H1 (cell line): ENCODE results near the gene PCED1B. TPM values are rescaled to one million over a fixed set of nuclear protein-coding genes. Genes with fewer than 3 reads are reported as not detected.

Source experiments
- CTCF ChIA-PET: fragments of 300-600 bp; sonication (Branson Sonifier 250); formaldehyde crosslinking; loops from one replicate; lab custom pipeline; 2021; ENCODE audit not compliant: partially characterized antibody; lab: Charles Lee
- POLR2A ChIA-PET: fragments of 300-600 bp; sonication (Branson Sonifier 250); formaldehyde crosslinking; loops from one replicate; lab custom pipeline; 2021; ENCODE audit warnings: inconsistent platforms; ENCODE audit not compliant: partially characterized antibody; lab: Charles Lee
- DNase-seq, 2 experiments: peaks; one replicate each; pipeline versions ENCODE4 v3.0.0 to v3.0.0-alpha.2; 2010 to 2022; ENCODE audit warnings: low spot score in 2 of 2, low read depth in 1 of 2, mixed read lengths in 1 of 2
- FAIRE-seq: peaks from 2 replicates; lab custom pipeline; 2011; peaks lifted over from hg19 to GRCh38; lab: Jason Lieb, UNC
- H2AFZ ChIP-seq: 2 replicates; pipeline ENCODE4 v1.8.1; 2012; ENCODE audit warnings: low read length, inconsistent platforms
- H2AK5ac ChIP-seq: 2 replicates; pipeline ENCODE4 v1.6.1; 2013; ENCODE audit warnings: low read depth, low read length
- H2BK120ac ChIP-seq: replicated peaks from 2 replicates; pipeline ENCODE3; 2013; ENCODE audit warnings: low read depth, low read length, inconsistent platforms
- H2BK12ac ChIP-seq: 2 replicates; pipeline ENCODE4 v1.6.1; 2013; ENCODE audit warnings: low read depth, low read length
- H2BK15ac ChIP-seq: 2 replicates; pipeline ENCODE4 v1.6.1; 2013; ENCODE audit warnings: low read length
- H2BK20ac ChIP-seq: 2 replicates; pipeline ENCODE4 v1.6.1; 2013; ENCODE audit warnings: low read length
- H2BK5ac ChIP-seq: 2 replicates; pipeline ENCODE4 v1.6.1; 2013; ENCODE audit warnings: low read depth, low read length
- H3K14ac ChIP-seq: 2 replicates; pipeline ENCODE4 v1.6.1; 2013; ENCODE audit warnings: inconsistent platforms; ENCODE audit not compliant: insufficient read length
- H3K18ac ChIP-seq: 2 replicates; pipeline ENCODE4 v1.6.1; 2013; ENCODE audit warnings: low read length; ENCODE audit errors: extremely low read depth
- H3K23ac ChIP-seq: 2 replicates; pipeline ENCODE4 v1.6.1; 2013; ENCODE audit warnings: inconsistent platforms; ENCODE audit not compliant: insufficient read length
- H3K23me2 ChIP-seq: 2 replicates; pipeline ENCODE4 v1.6.1; 2013; ENCODE audit warnings: low read depth, low read length
- H3K27ac ChIP-seq: 2 replicates; pipeline ENCODE4 v1.6.1; 2011; ENCODE audit warnings: low read depth, low read length, inconsistent platforms
- H3K27me3 ChIP-seq, 4 experiments: replicated peaks in 1 of 4; 1 replicate in 1 of 4; 2 replicates in 3 of 4; pipeline versions ENCODE4 v1.6.1 to v1.8.1; 2011 to 2013; ENCODE audit warnings: low read length in 3 of 4, mild to moderate bottlenecking in 3 of 4, inconsistent platforms in 2 of 4, mixed read lengths in 2 of 4, moderate library complexity in 1 of 4; ENCODE audit not compliant: control insufficient read depth in 3 of 4, insufficient read depth in 3 of 4; ENCODE audit errors: extremely low read depth in 1 of 4
- H3K36me3 ChIP-seq, 4 experiments: 2 replicates each; pipeline versions ENCODE4 v1.6.1 to v1.8.1; 2011 to 2013; ENCODE audit warnings: mild to moderate bottlenecking in 4 of 4, low read length in 3 of 4, moderate library complexity in 2 of 4, control low read depth in 1 of 4, inconsistent platforms in 1 of 4; ENCODE audit not compliant: insufficient read depth in 4 of 4, control insufficient read depth in 2 of 4
- H3K4ac ChIP-seq: replicated peaks from 2 replicates; pipeline ENCODE3; 2013; ENCODE audit warnings: low read length, low read depth, mixed read lengths, inconsistent platforms; ENCODE audit not compliant: insufficient read length
- H3K4me1 ChIP-seq, 4 experiments: replicated peaks in 1 of 4; 1 replicate in 1 of 4; 2 replicates in 3 of 4; pipeline versions ENCODE4 v1.6.1 to v1.8.1; 2011 to 2013; ENCODE audit warnings: low read length in 3 of 4, inconsistent platforms in 2 of 4, mixed read lengths in 1 of 4; ENCODE audit not compliant: insufficient read depth in 4 of 4, control insufficient read depth in 3 of 4
- H3K4me2 ChIP-seq, 2 experiments: 2 replicates each; pipeline versions ENCODE4 v1.6.1 to v1.8.1; 2011 to 2013; ENCODE audit warnings: low read depth in 2 of 2, low read length in 2 of 2, control low read depth in 1 of 2, inconsistent platforms in 1 of 2, mild to moderate bottlenecking in 1 of 2; ENCODE audit not compliant: insufficient read depth in 1 of 2
- H3K4me3 ChIP-seq, 4 experiments: fragments of 200-600, 300-600 bp in 1 of 4; sonication (generic), shearing (Covaris generic), sonication (Bioruptor Twin) in 1 of 4; 2 replicates each; pipeline versions ENCODE4 v1.5.1 to v1.8.1; 2011 to 2016; ENCODE audit warnings: low read length in 4 of 4, low read depth in 3 of 4, control low read depth in 2 of 4, inconsistent platforms in 2 of 4, mild to moderate bottlenecking in 2 of 4, mixed read lengths in 1 of 4, moderate library complexity in 1 of 4; ENCODE audit not compliant: insufficient read depth in 2 of 4; ENCODE audit errors: extremely low read depth in 1 of 4
- H3K56ac ChIP-seq: replicated peaks from 2 replicates; pipeline ENCODE3; 2013; ENCODE audit warnings: low read depth, mild to moderate bottlenecking, mixed read lengths, low read length, inconsistent platforms; ENCODE audit not compliant: insufficient read length
- H3K79me1 ChIP-seq: 2 replicates; pipeline ENCODE4 v1.6.1; 2013; ENCODE audit warnings: low read depth, low read length, control low read depth
- H3K79me2 ChIP-seq, 2 experiments: 2 replicates each; pipeline versions ENCODE4 v1.6.1 to v1.8.1; 2012 to 2013; ENCODE audit warnings: low read length in 2 of 2, mild to moderate bottlenecking in 2 of 2, inconsistent platforms in 1 of 2; ENCODE audit not compliant: insufficient read depth in 2 of 2, control insufficient read depth in 1 of 2
- H3K9ac ChIP-seq, 4 experiments: replicated peaks in 1 of 4; 1 replicate in 1 of 4; 2 replicates in 3 of 4; pipeline versions ENCODE4 v1.6.1 to v1.8.1; 2011 to 2013; ENCODE audit warnings: low read depth in 3 of 4, low read length in 3 of 4, control low read depth in 2 of 4, mild to moderate bottlenecking in 2 of 4, moderate library complexity in 2 of 4, inconsistent platforms in 1 of 4; ENCODE audit errors: extremely low read depth in 1 of 4
- H3K9me3 ChIP-seq, 2 experiments: 2 replicates each; pipeline versions ENCODE4 v1.6.1 to v1.8.1; 2012 to 2013; ENCODE audit warnings: mild to moderate bottlenecking in 2 of 2, moderate library complexity in 2 of 2, control low read depth in 1 of 2, inconsistent platforms in 1 of 2, low read depth in 1 of 2, low read length in 1 of 2, mixed read lengths in 1 of 2; ENCODE audit not compliant: insufficient read depth in 2 of 2
- H4K20me1 ChIP-seq, 2 experiments: replicated peaks in 1 of 2; 2 replicates each; pipeline versions ENCODE3 to v1.8.1; 2011 to 2013; ENCODE audit warnings: inconsistent platforms in 2 of 2, low read length in 2 of 2, mild to moderate bottlenecking in 1 of 2; ENCODE audit not compliant: insufficient read depth in 2 of 2, control insufficient read depth in 1 of 2
- H4K5ac ChIP-seq: 2 replicates; pipeline ENCODE4 v1.6.1; 2013; ENCODE audit warnings: low read length, low read depth, mixed read lengths, inconsistent platforms; ENCODE audit not compliant: insufficient read length
- H4K8ac ChIP-seq: 2 replicates; pipeline ENCODE4 v1.8.0; 2013; ENCODE audit warnings: mild to moderate bottlenecking, moderate library complexity, low read length, inconsistent platforms; ENCODE audit not compliant: insufficient read depth; ENCODE audit errors: extremely low read depth
- H4K91ac ChIP-seq: replicated peaks from 2 replicates; pipeline ENCODE3; 2013; ENCODE audit warnings: low read length, mixed read lengths, inconsistent platforms; ENCODE audit not compliant: insufficient read length
- CEBPB ChIP-seq: IDR thresholded peaks from 2 replicates; pipeline ENCODE4 v1.6.1; 2012; ENCODE audit warnings: low read depth, low read length
- POU5F1 ChIP-seq: IDR thresholded peaks from 2 replicates; pipeline ENCODE4 v1.6.1; 2011; ENCODE audit warnings: low read depth, mild to moderate bottlenecking, low read length, moderate library complexity
- ZNF274 ChIP-seq: IDR thresholded peaks from 2 replicates; pipeline ENCODE4 v1.7.0; 2012; ENCODE audit warnings: low read length, borderline replicate concordance; ENCODE audit errors: extremely low read depth
- WGBS, 2 experiments: shearing (Covaris generic) in 1 of 2; methylation state at CpG; one replicate each; pipeline versions ENCODE4 v1.1.6 to v1.1.7; 2013 to 2015; ENCODE audit warnings: low lambda C conversion rate in 2 of 2, mixed read lengths in 2 of 2, inconsistent platforms in 1 of 2, low coverage in 1 of 2, missing lambda C conversion rate in 1 of 2; ENCODE audit not compliant: insufficient replicate concordance in 2 of 2, insufficient coverage in 1 of 2, insufficient read length in 1 of 2; ENCODE audit errors: extremely low coverage in 1 of 2, missing lambda C conversion rate in 1 of 2; 5-methylcytosine and 5-hydroxymethylcytosine counted together
- polyA plus RNA-seq, 7 experiments: library from polyadenylated mRNA; depleted of rRNA in 3 of 7; stranded (reverse) in 5 of 7; unstranded in 2 of 7; fragments of >200 nt in 5 of 7; fragments of 200-250 nt in 2 of 7; gene quantifications; 1 replicate in 5 of 7; 2 replicates in 1 of 7; 4 replicates in 1 of 7; pipeline versions ENCODE4 v1.2.1 to v1.2.3, GENCODE V29; 2011 to 2013; ENCODE audit warnings: missing spikeins in 2 of 7, mixed read lengths in 2 of 7
- total RNA-seq: library from RNA; stranded (reverse); fragmentation: NEBNext Ultra II Directional; extraction: Animal tissue kit (Norgen Biotek cat#: 25700); gene quantifications from 2 replicates; pipeline ENCODE4 v1.2.1, GENCODE V29; 2021

PCED1B gene
- total and polyA plus RNA-seq, 2 of the 8 experiments (the other 6 are each of a cell fraction or from before 2014, with no cell fraction given) = 4.7 to 5.4 TPM

DNA sequence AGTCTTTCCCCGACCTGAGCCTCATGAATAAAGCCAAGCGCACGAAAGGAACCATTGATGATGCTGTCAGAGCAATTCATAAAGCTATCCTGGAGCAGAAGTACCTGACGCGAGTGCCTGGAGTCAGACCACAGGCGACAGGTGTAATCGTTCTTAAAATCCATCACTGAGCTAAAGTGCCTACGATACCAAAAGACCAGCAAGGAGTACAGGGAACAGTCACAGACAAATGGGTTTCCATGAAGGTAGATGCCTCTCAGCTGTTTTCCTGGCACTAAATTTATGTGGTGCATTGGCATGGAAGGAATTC is 1.4 kb upstream of the PCED1B start:
- no peak overlapping the region for H3K14ac ChIP-seq
- H4K20me1 ChIP-seq = no peaks in the 10 kb centered on the region
- DNase-seq = no peak
- peaks cover 0 to 23% (median 10%) of the 10 kb centered on the region in 4 experiments; a peak in 6 of 7 replicates for H3K27me3 ChIP-seq
- no peak overlapping the region for H2AFZ ChIP-seq
- H2BK5ac ChIP-seq = no peak overlapping the region
- H3K27ac ChIP-seq = no peak overlapping the region
- H2BK120ac ChIP-seq = no peak overlapping the region
- no peak overlapping the region for H2AK5ac ChIP-seq
- peaks cover 0 to 3% (median 1%) of the 10 kb centered on the region in 4 experiments; a peak in 2 of 7 replicates for H3K4me1 ChIP-seq
- H2BK15ac ChIP-seq = no peak overlapping the region
- H3K4me3 ChIP-seq = no peak overlapping the region
- H2BK12ac ChIP-seq = no peak overlapping the region
- H4K91ac ChIP-seq = no peak overlapping the region
- 87% methylated on average over 8 of the region's 8 CpGs; no CpG with 5 or more reads in 1 of the 2 experiments for WGBS, 2 experiments
- TF ChIP-seq CEBPB = no peak
- no peak for TF ChIP-seq ZNF274
- TF ChIP-seq POU5F1 = no peak
- TF ChIP-seq, all 59 proteins: peak for 0
- Histone ChIP-seq H3K18ac (no peak overlapping the region), H3K36me3 (no peaks in the 10 kb centered on the region), H3K4ac (no peak overlapping the region), H3K56ac (no peak overlapping the region), H3K79me1 (no peaks in the 10 kb centered on the region), H2BK20ac (no peak overlapping the region), H4K8ac (no peak overlapping the region), H4K5ac (no peak overlapping the region), H3K4me2 (no peak overlapping the region; a peak in 1 of 4 replicates), H3K9ac (no peak overlapping the region), H3K9me3 (no peaks in the 10 kb centered on the region), H3K23ac (no peak overlapping the region), H3K79me2 (no peaks in the 10 kb centered on the region), H3K23me2 (peaks cover 13% of the 10 kb centered on the region)
- FAIRE-seq = no peak
- POLR2A ChIA-PET = interaction anchor here (2.4 kb wide), 1 partner anchor 9 kb away, joined by 5 read pairs; no protein-coding TSS in a partner anchor
- CTCF ChIA-PET = interaction anchor here (0.6 to 3.3 kb wide), 6 partner anchors 7 to 330 kb away, joined by 4 to 21 read pairs (median 4); no protein-coding TSS in a partner anchor
